CMK (cell line): ENCODE data around the gene REN.

Experiments used
- DNase-seq: peaks from one replicate; pipeline ENCODE4 v3.0.0-alpha.2; 2010; ENCODE audit warnings: low read depth

The REN gene

DNA sequence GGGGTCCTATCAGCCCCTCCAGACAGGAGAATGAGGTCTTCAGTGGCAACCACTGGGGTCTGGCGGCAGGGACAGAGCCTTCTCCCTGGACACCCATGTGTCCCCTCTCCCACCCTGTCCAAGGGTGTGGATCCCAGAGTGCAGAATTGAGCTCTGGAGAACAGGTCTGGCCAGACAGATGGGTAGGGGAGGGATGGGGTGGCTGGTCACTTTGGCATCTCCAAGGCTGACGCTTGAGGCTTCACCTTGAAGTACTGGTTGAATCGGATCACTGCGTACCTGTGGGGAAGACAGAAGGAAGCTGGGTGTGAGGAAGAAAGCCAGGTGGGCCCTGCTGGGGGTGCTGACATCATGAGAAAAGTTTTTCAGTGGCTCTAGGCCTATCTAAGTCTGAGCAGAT, 34.2 kb downstream of the REN start:
- no peak for DNase-seq

DNA sequence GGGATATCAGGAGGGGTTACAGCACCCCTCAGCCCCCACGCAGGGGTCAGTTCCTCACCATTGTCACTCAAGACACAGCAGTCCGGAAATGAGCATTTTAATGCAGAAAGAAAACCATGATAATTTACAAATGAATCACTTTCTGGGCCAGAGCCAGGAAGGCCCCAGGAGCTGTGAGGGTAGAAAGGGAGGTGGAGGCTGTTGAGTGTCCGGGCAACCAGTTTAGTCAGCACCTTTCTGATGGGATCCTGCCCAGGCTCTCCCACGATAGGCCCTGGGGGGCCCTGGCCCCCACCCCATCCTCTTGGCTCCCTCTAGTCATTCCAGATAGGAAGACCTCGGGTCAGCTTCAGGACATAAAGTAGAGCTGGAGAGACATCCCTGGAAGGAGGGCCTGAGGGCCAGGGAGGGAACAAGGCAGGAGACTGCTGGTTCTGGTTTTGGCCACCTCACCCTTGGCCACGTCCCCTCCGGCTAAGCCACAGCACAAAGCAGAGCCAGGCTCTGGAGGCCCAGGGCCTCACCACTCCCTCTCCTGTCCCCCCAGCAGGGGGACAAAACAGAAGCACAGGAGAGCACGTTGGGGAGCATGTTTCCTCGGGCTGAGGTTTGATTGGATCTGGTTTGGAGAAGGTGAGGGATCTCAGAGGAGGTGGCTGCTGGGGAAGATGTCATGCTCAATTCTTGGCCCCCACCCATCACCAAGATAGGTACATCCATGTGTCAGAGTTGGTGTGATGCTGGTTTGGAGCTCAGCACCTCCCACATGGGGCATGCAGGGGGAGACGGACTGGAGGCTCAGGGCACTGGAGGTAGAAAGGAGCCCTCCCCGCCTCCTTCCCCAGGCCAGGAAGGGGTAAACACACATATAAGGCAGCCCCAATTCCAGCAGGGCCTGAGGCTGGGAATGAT, 34.9 kb downstream of the REN start:
- no peak for DNase-seq

DNA sequence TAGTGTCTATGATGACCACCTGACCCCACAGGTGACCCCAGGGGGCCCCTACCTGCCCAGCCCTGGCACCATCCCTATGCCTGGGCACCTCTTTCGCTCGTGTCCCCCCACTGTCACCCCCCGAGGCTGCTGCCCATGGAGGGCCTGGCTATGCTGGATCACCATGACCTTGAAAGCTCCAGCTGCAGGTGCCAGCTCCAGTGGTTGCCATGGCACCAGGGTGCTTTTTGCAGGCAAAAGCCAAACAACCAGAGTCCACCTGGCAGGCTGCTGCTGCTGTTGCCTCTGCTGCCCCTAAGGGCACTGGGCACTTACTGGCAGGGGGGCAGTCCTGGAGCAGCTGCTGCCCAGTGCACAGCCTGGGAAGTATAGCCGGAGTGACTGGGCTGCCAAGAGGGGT, 36.0 kb downstream of the REN start:
- DNase-seq, result no peak

DNA sequence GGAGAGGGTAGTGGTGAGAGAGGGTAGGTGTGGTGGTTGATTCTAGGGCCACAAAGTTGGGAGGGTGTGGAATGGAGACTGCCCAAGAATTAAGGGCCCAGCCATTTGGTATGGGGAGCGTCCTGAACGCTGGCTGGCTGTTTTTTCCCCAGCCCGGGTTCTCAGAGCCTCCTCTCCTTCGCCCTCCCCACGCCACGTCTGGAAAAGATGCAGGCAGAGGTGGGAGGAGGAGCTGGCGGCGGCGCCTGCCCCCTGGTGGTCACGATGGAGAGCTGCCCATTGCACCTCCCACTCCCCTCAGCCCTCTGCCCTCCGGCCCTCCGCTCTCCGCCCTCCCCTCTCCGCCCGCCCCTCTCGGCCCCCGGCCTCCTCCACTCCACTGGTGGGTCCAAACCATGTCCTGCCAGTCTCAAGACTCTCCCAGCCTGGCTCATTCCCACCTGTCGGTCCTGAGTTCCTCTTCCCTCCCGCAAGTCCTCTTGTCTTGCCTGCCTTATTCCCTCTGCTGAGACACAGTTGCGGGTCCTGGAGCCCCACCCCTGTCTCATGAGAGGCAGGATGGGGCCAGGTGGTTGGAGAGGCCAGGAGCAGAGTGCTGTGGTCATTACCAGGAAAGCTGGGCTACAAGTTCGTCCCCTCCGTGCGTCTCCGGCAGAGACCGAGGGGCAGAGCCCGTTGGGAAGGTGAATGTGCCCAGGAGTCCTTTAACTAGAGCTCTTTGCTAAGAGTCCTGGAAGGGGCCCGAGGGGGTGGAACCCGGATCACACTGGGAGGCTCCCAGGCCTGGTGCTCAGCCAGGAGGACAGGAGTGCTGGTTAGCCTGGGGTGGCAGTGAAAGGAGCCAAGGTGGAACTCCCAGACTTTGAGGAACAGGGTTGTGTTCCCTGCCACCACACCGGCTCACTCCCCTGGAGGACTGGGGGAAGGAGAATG, 36.9 kb downstream of the REN start:
- DNase-seq, result peak; percentile 49

DNA sequence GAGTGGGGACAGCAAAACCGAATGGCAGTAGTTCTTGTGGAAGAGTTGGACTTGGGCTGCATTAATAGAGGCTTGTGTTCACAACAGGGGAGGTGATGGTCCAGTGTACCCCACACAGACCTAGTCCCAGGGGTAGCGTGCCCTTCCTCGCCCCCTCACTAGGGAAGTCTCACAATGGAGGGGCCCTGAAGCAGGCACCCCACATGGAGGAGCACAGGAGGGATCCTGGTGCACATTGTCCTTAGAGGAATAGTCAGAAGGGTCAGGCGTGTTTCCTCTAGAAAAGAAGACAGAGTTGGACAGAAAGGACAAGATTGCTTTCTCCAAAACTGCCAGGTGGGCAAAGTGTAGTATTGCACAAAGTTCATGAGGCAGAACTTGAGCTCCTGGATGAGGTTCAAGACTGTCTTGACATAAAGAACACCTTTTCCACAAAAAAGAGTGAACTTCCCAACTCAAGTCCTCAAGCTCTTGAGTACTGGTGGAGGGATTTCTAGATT, 37.6 kb downstream of the REN start:
- DNase-seq, result no peak

DNA sequence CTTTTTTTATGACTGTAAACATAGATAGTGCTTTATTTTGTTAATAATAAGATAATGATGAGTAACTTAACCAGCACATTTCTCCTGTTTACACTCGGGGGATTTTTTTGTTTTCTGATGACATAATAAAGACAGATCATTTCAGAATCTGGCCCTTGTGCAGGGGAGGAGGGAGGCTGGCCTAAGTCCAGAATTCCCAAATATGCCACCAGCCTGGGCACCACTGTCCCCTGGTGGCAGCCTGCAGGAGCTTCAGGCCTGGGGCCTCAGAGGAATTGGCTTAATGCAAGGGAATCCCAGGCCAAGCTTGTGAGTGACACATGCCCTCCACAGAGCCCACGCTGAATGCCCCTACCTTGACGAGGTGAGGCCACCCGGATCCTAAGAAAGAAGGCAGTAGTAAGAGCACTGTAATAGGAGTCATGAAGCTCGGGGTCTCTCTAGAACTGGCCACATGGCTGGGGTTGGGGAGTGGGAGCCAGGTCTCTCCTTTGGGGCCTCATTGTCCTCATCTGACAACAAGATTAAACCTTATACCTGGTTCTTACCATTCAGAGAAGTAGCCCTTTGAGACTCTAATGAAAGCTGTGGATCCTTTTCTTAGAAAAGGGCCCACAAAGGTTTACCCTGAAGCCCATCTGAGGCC, 38.4 kb downstream of the REN start:
- DNase-seq, result peak; percentile 49

DNA sequence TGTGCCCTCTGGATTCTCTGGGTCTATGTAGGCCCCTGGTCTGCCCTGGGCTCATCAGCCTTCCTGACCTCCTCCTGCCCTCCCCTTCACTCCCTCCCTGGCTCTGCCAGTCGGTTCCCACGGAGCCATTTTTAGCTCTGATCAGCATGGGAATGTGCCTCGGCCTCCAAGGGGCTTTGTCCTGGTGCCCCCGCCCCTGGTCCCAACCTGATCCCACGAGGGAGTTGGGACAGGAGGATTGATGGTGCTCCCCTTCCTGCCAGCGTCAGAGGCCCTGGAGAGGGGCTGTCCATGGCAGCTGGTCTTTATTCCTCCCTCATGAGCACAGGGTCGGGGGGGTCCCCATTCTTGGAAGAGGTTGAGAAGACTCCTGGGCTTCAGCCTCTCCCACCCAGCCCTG, 39.2 kb downstream of the REN start:
- no peak for DNase-seq

DNA sequence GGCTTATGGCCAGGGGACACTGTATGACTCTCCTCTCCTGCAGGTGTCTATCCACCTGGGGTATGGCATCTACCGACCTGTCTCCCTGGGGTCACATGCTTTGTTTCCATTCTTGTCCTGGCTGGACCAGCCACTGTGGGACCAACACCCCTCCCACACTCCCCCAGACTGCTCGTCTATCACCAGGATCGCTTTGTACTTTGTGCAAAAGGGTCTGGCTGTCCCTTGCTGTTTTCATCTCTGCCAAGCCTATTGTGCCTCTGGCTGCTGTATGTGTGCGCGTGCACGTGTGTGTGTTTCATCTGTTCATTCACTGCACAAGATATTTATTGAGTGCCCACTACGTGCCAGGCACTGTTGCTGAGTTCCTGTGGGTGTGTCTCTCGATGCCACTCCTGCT, 39.8 kb downstream of the REN start:
- no peak for DNase-seq

DNA sequence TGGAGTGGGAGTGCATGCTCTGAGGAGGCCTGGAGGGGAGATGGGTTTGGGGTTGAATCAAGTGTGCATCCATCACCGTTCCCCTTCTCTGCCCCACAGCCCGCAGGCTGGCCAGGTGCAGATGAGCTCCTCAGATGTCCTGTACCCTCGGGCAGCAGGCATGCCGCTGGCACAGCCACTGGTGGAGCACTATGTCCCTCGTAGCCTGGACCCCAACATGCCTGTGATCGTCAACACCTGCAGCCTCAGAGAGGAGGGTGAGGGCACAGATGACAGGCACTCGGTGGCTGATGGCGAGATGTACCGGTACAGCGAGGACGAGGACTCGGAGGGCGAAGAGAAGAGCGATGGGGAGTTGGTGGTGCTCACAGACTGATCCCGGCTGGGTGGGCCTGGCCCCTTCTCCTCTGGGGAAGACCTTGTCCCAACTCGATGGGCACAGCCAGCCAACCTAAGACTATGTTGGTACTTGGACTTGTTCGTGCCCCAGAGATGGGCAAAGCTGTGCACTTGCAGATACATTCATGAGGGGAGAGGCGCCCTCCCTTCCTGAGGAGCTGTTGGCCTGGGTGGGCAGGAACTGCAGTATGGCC, 40.3 kb downstream of the REN start:
- no peak for DNase-seq

DNA sequence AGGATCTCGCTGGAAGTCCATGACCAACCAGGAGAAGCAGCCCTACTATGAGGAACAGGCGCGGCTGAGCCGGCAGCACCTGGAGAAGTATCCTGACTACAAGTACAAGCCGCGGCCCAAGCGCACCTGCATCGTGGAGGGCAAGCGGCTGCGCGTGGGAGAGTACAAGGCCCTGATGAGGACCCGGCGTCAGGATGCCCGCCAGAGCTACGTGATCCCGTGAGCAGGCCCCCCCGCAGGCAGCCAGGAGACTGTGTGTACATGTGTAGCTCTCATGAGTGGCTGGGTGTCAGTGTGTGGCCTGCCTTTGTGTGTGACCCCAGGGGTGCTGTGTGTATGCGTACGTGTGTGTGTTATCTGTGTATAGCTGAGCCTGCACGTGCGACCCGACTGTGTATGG, 41.5 kb downstream of the REN start:
- DNase-seq, result no peak

DNA sequence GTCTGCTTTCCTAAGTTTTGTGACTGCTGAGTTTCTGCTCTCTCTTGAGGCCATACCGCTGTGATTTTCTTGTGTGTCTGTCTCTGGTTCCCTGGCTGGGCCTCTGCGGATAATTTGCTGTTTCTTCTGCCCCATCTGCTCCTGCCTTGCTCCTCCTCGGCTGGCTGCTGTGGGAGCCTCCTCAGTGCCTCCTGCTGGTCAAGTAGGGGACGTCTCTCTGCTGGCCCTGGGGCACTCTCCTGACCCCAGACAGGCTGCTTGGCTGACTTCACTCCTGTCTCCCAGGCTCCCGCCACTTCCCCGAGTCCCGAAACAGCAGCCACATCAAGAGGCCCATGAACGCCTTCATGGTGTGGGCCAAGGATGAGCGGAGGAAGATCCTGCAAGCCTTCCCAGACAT, 42.8 kb downstream of the REN start:
- peak; percentile 31 for DNase-seq

DNA sequence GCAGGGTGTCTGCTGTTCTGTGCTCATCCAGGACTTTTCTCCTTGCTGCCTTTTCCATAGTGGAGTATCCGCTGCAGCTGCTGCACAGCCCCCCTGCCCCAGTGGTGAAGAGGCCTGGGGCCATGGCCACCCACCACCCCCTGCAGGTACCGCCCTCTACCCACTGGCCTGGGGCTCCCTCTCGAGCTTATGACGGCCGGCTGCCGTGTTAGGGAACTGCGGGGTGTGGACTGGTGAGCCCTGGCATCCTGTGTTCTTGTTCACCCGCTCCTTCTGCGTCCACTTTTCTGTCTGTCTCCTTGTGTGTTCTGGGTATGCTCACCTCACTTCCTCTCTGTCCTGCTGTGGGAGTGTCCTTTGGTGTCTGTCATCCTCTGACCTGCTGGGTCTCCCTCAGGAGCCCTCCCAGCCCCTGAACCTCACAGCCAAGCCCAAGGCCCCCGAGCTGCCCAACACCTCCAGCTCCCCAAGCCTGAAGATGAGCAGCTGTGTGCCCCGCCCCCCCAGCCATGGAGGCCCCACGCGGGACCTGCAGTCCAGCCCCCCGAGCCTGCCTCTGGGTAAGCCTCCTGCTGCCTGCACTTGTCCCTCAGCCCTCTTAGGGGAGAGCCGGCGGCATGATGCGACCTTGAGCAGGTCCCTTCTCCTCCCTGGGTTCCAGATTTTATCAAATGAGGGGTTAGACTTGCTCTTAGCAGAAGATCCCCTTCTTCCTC, 44.1 kb downstream of the REN start:
- DNase-seq, result no peak

DNA sequence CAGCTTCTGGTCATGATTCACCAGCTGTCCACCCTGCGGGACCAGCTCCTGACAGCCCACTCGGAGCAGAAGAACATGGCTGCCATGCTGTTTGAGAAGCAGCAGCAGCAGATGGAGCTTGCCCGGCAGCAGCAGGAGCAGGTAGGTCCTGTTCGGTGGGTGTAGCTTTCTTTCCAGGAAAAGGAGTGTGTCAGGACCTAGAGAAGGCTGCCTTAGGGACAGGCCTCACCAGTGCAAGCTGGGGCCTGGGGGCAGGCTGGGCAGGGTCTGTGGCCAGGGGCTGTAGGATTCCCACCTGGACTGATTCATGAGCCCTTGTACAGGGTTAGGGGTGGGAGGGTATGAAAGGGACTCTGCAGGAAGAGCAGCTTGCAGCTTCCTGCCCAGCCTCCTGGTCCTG, 49.6 kb downstream of the REN start:
- no peak for DNase-seq

DNA sequence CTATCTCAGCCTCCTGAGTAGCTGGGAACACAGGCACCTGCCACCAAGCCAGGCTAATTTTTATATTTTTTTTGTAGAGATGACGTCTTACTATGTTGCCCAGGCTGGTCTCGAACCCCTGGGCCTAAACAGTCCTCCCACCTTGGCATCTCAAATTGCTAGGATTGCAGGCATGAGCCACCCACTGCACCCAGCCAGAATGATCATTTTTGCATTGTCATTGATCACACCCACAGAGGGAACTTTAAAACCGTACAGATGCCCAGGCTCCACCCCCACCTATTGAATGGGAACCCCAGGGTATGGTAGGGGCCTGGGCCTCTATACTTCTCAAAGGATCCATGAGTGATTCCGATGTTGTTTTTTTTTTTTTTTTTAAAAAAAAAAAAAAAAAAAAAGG, 51.0 kb downstream of the REN start:
- DNase-seq, result no peak

DNA sequence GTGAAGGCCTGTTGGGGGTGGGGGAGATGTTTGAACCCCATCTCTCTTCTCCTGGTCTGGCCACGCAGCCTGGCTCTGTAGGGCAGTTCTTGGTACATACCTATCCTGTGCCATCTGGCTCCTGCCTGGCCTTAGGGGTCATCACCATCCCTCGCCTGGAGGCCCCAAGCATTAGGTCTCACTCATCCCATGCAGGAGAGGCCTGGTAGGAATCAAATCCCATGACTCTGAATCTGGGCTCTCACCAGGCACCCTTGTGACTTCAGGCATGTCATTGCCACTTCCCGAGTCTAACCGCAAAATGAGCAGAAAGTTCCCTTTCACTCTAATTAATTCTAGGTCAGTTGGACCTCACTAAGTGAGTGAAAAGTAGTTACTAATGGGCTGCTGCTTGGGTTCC, 51.5 kb downstream of the REN start:
- DNase-seq, result no peak

DNA sequence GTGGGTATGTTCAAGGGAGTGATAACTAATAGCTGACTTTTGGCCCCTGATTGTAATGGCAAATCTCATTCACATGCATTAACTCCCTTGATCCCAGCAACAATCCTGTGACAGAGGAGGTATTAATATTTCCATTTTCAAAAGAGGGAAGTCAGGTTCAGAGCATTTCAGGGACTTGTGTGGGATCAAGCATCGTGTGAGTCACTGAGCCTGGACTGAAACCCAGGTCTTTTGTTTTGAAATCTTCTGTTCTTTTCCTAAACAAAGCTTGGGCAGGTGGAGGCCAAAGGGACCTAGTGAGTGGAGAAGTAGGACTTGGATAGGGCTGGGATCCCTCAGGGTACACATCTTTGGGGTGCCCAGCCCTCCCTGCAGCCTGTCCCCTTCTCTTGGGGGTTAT, 52.2 kb downstream of the REN start:
- DNase-seq, result no peak

DNA sequence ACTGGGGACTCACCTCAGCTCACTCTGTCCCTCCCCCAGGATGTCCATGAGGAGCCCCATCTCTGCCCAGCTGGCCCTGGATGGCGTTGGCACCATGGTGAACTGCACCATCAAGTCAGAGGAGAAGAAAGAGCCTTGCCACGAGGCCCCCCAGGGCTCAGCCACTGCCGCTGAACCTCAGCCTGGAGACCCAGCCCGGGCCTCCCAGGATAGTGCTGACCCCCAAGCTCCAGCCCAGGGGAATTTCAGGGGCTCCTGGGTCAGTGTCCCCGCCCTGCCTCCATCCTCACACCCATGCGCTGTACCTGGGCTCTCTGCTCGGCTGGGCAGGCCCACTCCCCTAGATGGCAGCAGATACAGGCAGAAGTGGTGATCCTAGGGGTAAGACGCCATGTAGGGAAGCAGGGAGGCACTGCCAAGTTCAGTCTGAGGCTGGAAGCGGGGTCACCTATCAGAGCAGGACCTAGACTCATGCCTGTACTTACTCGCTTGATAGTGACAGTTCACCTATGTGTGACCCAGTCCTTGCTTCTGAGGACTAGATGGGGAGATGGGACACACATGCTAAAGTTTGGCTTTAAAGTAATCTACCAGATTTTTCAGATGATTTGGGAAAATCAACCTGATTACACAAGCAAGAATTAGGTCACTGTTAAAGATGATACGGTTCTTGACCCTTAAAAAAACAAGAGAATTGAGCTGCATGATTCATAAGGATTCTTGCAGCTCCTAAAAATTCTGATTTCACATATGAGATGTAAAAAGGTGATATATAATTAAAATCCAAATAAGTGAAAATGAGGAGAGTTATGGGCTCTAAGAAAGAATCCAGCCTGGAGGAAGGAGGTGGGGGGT, 53.0 kb downstream of the REN start:
- no peak for DNase-seq

DNA sequence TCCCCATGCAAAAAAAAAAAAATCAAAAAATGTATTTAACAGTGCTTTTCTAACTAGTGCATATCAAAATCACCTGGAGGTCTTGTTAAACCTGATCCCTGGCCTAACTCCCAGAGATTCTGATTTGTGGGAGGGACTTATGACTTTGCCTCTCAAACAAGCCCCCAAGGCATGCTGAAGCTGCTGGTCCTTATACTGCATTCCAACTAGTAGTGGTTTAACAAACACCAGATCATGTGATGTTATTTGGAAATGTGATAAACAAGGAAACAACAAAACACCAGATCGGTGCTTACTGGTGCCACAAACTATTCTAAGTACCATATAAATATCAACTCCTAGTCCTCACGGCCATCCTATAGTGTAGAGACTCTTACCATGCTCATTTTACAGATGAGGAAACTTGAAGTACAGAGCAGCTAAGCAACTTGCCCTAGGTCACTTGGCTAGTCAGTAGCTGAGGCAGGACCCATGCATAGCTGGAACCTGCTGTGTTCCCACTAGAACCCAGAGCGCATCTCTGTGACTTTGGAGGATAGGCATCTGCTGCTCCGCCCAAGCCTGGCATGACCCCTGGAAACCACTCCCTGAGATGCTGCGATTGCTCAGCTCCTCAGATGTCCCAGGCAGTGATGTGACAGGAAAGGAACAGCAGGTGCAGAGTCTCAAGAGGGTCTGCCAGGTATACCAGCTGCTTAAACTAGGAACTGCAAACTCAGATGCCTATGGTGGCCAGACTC, 55.1 kb downstream of the REN start:
- no peak for DNase-seq

DNA sequence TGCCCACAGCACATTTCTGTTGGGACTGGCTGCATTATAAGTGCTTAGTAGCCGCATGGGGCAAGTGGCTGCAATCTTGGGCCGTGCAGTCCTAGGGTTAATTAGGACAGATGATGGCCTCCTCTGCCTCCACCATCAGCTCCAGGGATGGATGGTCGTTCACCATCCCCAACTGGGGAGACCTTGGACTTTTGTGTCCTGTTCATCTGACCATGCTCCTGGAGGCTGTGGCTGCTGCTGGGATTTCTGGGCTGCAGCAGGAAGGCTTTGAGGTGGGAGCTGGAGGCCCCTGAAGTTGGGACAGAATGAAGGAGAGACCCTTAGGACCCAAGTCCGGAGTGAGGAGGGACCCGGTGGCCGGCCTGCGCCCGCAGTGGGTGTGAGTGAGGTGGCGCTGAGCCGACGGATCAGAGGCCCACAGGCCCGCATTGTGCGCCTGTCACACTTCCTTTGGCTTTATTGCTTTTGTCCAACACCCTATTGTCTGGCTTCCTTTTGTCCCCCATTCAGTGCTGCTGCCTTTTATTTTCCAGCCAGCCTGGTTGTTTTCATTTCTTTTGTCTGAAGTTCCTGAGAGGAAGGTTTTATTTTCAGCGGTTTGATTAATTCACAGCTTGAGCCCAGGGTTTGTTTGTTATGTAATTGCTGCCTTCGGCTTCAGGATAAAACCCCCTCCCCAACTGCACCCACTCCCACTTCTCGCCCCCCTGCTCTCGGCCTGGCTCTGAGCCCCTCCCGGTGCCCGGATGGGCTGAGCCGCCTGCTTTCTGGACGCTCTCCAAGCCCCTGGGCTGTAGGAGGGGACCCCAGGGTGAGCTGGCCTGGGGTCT, 57.6 kb downstream of the REN start:
- DNase-seq, result no peak
